ENCODE results near the gene POLR2E. TPM values are rescaled to one million over a fixed set of nuclear protein-coding genes. Genes with fewer than 3 reads are reported as not detected.

POLR2E gene
- polyA plus RNA-seq, 1 experiment = 292 TPM

DNA sequence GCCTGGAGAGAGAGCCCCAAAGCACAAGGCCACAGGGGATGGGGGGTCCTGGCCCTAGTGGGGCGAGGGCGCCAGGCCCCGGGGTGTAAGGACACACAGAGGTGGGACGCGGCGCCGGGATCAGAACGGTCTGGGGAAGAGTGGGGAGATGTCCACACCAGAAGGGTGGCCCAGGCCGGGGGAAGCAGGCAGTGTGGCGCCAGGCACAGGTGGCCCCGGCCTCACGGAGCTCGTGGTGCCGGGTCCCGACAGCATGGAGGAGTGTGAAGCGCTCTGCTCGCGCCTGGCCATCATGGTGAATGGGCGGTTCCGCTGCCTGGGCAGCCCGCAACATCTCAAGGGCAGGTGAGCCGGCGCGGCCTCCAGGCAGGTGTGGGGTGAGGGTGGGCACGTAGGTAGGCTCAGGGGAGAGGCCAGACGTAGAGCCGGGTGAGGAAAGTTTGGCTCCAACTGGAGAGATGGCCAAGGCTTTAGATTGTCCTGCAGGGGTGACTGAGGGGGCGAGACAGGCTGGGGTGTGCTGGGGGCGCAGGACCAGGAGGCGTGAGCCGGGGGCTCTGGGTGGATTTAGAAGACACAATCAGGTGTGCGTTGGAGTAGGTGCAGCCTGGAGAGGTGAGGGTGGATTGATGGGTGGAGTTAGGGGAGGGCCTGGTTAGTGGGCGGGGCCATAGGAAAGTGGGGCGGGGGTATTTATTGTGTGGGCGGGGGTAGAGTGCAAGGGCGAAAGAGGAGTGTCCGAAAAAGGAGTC is 31.1 kb downstream of the POLR2E start:
- POLR2A ChIA-PET = no interaction called here
- Histone ChIP-seq H3K4me3 (ENCODE audit: low read depth, low read length) (no peak overlapping the region), H3K36me3 (ENCODE audit: control insufficient read depth, insufficient read depth, low read length) (no peaks in the 10 kb centered on the region; the same call in 1 of the 2 replicates), H3K27me3 (ENCODE audit: control insufficient read depth, insufficient read depth, low read length) (peaks cover 4% of the 10 kb centered on the region; the same call in 1 of the 2 replicates)
- TF ChIP-seq, protein P1, sequence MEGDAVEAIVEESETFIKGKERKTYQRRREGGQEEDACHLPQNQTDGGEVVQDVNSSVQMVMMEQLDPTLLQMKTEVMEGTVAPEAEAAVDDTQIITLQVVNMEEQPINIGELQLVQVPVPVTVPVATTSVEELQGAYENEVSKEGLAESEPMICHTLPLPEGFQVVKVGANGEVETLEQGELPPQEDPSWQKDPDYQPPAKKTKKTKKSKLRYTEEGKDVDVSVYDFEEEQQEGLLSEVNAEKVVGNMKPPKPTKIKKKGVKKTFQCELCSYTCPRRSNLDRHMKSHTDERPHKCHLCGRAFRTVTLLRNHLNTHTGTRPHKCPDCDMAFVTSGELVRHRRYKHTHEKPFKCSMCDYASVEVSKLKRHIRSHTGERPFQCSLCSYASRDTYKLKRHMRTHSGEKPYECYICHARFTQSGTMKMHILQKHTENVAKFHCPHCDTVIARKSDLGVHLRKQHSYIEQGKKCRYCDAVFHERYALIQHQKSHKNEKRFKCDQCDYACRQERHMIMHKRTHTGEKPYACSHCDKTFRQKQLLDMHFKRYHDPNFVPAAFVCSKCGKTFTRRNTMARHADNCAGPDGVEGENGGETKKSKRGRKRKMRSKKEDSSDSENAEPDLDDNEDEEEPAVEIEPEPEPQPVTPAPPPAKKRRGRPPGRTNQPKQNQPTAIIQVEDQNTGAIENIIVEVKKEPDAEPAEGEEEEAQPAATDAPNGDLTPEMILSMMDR (IDR thresholded peaks at IDR 0.05; ENCODE audit: insufficient read depth, low read depth, low read length) = no peak
- no peak for DNase-seq (ENCODE audit: low read depth)
- CTCF ChIA-PET = interaction anchor here (1.0 to 2.5 kb wide), 5 partner anchors 11 to 39 kb away, joined by 3 to 10 read pairs (median 4); no protein-coding TSS in a partner anchor

DNA sequence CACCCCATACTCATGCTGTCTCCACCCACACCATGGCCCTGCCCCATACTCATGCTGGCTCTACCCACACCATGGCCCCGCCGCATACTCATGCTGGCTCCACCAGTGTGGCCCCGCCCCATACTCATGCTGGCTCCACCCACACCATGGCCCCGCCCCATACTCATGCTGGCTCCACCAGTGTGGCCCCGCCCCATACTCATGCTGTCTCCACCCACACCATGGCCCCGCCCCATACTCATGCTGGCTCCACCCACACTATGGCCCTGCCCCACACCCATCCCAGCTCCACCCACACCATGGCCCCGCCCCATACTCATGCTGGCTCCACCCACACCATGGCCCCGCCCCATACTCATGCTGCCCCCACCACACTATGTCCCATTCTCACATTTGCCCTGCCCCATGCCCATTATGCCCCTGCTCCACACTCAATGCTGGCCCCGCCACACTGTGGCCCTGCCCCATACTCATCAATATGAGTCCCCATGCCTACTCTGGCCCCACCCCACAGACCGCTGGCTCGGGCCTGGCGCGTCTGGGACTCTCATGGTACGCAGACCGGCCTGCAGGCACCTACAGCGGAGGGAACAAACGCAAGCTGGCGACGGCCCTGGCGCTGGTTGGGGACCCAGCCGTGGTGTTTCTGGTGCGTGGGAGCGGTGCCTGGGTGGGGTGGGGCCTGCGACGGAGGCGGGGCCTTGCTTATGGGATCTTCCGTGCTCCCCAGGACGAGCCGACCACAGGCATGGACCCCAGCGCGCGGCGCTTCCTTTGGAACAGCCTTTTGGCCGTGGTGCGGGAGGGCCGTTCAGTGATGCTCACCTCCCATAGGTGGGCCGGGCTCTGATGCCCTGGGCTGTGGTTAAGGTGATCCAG is 31.9 kb downstream of the POLR2E start:
- POLR2A ChIA-PET = no interaction called here
- peaks cover 4% of the 10 kb centered on the region; the same call in 1 of the 2 replicates for H3K27me3 ChIP-seq (ENCODE audit: control insufficient read depth, insufficient read depth, low read length)
- no peak for DNase-seq (ENCODE audit: low read depth)
- CTCF ChIA-PET = interaction anchor here (2.5 kb wide), 1 partner anchor 12 kb away, joined by 10 read pairs; no protein-coding TSS in a partner anchor
- H3K4me3 ChIP-seq (ENCODE audit: low read depth, low read length) = no peak overlapping the region
- H3K36me3 ChIP-seq (ENCODE audit: control insufficient read depth, insufficient read depth, low read length) = no peaks in the 10 kb centered on the region
- TF ChIP-seq, protein P1 (IDR thresholded peaks at IDR 0.05; ENCODE audit: insufficient read depth, low read depth, low read length) = no peak

DNA sequence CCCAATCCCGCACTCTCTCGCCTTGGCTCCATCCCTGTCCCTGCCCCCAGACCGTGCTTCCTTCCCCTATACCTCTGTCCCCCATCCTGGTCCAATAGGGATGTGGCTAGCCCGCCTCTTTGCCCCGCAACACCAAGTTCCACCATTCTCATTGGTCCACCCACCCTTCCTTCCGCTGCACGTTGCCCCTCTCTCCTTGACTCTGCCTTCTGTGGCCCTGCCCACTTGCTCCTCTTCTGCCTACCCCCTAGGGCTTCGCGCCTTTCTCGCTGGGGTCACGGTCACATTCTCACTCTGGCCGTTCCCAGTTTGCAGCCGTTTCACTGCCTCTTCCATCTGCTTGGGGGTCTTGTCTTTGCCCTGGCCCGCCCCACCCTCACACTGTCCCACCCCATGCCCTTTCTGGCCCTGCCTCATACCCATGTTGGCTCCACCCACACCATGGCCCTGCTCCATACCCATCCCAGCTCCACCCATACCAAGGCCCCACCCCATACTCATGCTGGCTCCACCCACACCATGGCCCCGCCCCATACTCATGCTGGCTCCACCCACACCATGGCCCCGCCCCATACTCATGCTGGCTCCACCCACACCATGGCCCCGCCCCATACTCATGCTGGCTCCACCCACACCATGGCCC is 32.7 kb downstream of the POLR2E start:
- POLR2A ChIA-PET = interaction anchor here (0.6 kb wide), 1 partner anchor 20 kb away, joined by 5 read pairs; no protein-coding TSS in a partner anchor
- peaks cover 2% of the 10 kb centered on the region; the same call in 1 of the 2 replicates for H3K27me3 ChIP-seq (ENCODE audit: control insufficient read depth, insufficient read depth, low read length)
- DNase-seq (ENCODE audit: low read depth) = no peak
- no peak overlapping the region for H3K4me3 ChIP-seq (ENCODE audit: low read depth, low read length)
- TF ChIP-seq, protein P1 (IDR thresholded peaks at IDR 0.05; ENCODE audit: insufficient read depth, low read depth, low read length) = no peak
- no peaks in the 10 kb centered on the region for H3K36me3 ChIP-seq (ENCODE audit: control insufficient read depth, insufficient read depth, low read length)
- CTCF ChIA-PET = no interaction called here

DNA sequence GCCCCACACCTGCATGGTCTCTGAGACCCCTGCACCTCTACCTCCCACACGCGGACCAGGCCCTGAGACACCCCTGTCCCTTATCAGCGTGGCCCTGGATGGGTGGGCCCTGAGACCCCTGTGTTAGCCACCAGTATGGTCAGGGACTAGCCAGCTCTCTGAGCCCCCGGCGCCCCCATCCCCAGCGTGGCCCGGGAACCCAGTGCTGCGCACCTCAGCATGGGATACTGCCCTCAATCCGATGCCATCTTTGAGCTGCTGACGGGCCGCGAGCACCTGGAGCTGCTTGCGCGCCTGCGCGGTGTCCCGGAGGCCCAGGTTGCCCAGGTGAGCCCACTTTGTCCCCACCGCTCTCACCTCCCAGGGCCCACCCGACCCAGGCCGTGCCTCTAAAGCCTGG is 33.2 kb downstream of the POLR2E start:
- TF ChIP-seq, protein P1 (IDR thresholded peaks at IDR 0.05; ENCODE audit: insufficient read depth, low read depth, low read length) = no peak
- Histone ChIP-seq H3K36me3 (ENCODE audit: control insufficient read depth, insufficient read depth, low read length) (no peaks in the 10 kb centered on the region), H3K27me3 (ENCODE audit: control insufficient read depth, insufficient read depth, low read length) (peaks cover 1% of the 10 kb centered on the region; the same call in 1 of the 2 replicates), H3K4me3 (ENCODE audit: low read depth, low read length) (no peak overlapping the region)
- DNase-seq (ENCODE audit: low read depth) = no peak
- CTCF ChIA-PET = no interaction called here
- POLR2A ChIA-PET = interaction anchor here (0.6 kb wide), 1 partner anchor 21 kb away, joined by 5 read pairs; no protein-coding TSS in a partner anchor
